ENCODE results near the gene TBC1D7. TPM values are rescaled to one million over a fixed set of nuclear protein-coding genes. Genes with fewer than 3 reads are reported as not detected.

TBC1D7 gene
- total RNA-seq, 1 experiment from 2014 or later: 13.7 TPM

- RAD21 ChIA-PET (ENCODE audit: low non-redundant PET in 1 of 2, low total read pairs in 2 of 2, uncharacterized antibody in 2 of 2, unreplicated experiment in 2 of 2): no interaction called here
- no TSS peak for BruUV-seq (replicated peaks)
These were observed 43.7 kb upstream of the TBC1D7 start for GRCh38 chr6:13372076-13372475.

GRCh38 chr6:13371421-13372072 lies 43.2 kb upstream of the TBC1D7 start:
- no peaks in the 10 kb centered on the region for H3K9me3 ChIP-seq (ENCODE audit: control insufficient read depth in 1 of 2, insufficient read depth in 1 of 2, low read depth in 1 of 2, low read length in 2 of 2)
- no peaks in the 10 kb centered on the region for H3K36me3 ChIP-seq (ENCODE audit: control insufficient read depth in 1 of 2, insufficient read depth in 2 of 2, low read length in 2 of 2)
- no peaks in the 10 kb centered on the region for H3K27me3 ChIP-seq (ENCODE audit: insufficient read depth, low read length)
- no peaks in the 10 kb centered on the region for H3K9me2 ChIP-seq (ENCODE audit: insufficient read depth)
- no peaks in the 10 kb centered on the region; a peak in 1 of 4 replicates for H3K4me1 ChIP-seq (ENCODE audit: control insufficient read depth in 1 of 2, insufficient read depth in 2 of 2, low read length in 2 of 2)
- ChIA-PET CTCF (no interaction called here), POLR2A (no interaction called here), RAD21 (ENCODE audit: low non-redundant PET in 1 of 2, low total read pairs in 2 of 2, uncharacterized antibody in 2 of 2, unreplicated experiment in 2 of 2) (no interaction called here)
- H3K9ac ChIP-seq (ENCODE audit: low read length): no peak overlapping the region
- ATAC-seq (no peak), DNase-seq (ENCODE audit: low read depth, low spot score) (no peak)
- no peaks in the 10 kb centered on the region for H3K79me2 ChIP-seq (ENCODE audit: insufficient read depth, low read length)
- no peak overlapping the region for H3K4me2 ChIP-seq (ENCODE audit: low read length)
- no TSS peak for BruUV-seq (replicated peaks)
- no peak overlapping the region for H3K27ac ChIP-seq (ENCODE audit: low read depth, low read length)
- intact Hi-C loops (cut with micrococcal nuclease): no loop called here
- no peak overlapping the region for H3K4me3 ChIP-seq (replicated peaks in 1 of 2; ENCODE audit: low read depth in 1 of 2, low read length in 2 of 2)
- H2AFZ ChIP-seq (ENCODE audit: low read depth, low read length, poor library complexity, severe bottlenecking): no peak overlapping the region
- H4K20me1 ChIP-seq (ENCODE audit: insufficient read depth): no peaks in the 10 kb centered on the region
- TF ChIP-seq YY1 (IDR thresholded peaks at IDR 0.05; ENCODE audit: extremely low read depth, insufficient replicate concordance, low read depth, low read length) (no peak), SIN3A (IDR thresholded peaks at IDR 0.05; ENCODE audit: low read depth) (no peak), SP1 (IDR thresholded peaks at IDR 0.05; ENCODE audit: low read depth) (no peak), JUND (IDR thresholded peaks at IDR 0.05) (no peak), RAD21 (IDR thresholded peaks at IDR 0.05; ENCODE audit: low read depth) (no peak), MAX (IDR thresholded peaks at IDR 0.05) (no peak), FOSL1 (IDR thresholded peaks at IDR 0.05; ENCODE audit: low read depth) (no peak), ZBTB33 (IDR thresholded peaks at IDR 0.05; ENCODE audit: extremely low read depth, insufficient replicate concordance, low read length) (no peak), POLR2A (IDR thresholded peaks at IDR 0.05; ENCODE audit: borderline replicate concordance, extremely low read depth, insufficient read depth, insufficient read length) (no peak), REST (IDR thresholded peaks at IDR 0.05; ENCODE audit: low read depth) (no peak), ELF1 (IDR thresholded peaks at IDR 0.05; ENCODE audit: borderline replicate concordance, low read depth) (no peak), ZFX (IDR thresholded peaks at IDR 0.05) (no peak), ZNF274 (IDR thresholded peaks at IDR 0.05; ENCODE audit: low read depth, low read length) (no peak)

More at GRCh38 chr6:13372076-13372475, 43.7 kb upstream of the TBC1D7 start:
- no peak for DNase-seq (ENCODE audit: low read depth, low spot score)
- Histone ChIP-seq H3K9me2 (ENCODE audit: insufficient read depth) (no peaks in the 10 kb centered on the region), H3K4me2 (ENCODE audit: low read length) (no peak overlapping the region), H3K9ac (ENCODE audit: low read length) (no peak overlapping the region), H3K27me3 (ENCODE audit: insufficient read depth, low read length) (no peaks in the 10 kb centered on the region), H3K27ac (ENCODE audit: low read depth, low read length) (no peak overlapping the region), H3K4me3 (replicated peaks in 1 of 2; ENCODE audit: low read depth in 1 of 2, low read length in 2 of 2) (no peak overlapping the region), H3K36me3 (ENCODE audit: control insufficient read depth in 1 of 2, insufficient read depth in 2 of 2, low read length in 2 of 2) (no peaks in the 10 kb centered on the region), H3K4me1 (ENCODE audit: control insufficient read depth in 1 of 2, insufficient read depth in 2 of 2, low read length in 2 of 2) (no peaks in the 10 kb centered on the region; a peak in 1 of 4 replicates), H3K79me2 (ENCODE audit: insufficient read depth, low read length) (no peaks in the 10 kb centered on the region), H4K20me1 (ENCODE audit: insufficient read depth) (no peaks in the 10 kb centered on the region), H2AFZ (ENCODE audit: low read depth, low read length, poor library complexity, severe bottlenecking) (no peak overlapping the region), H3K9me3 (ENCODE audit: control insufficient read depth in 1 of 2, insufficient read depth in 1 of 2, low read depth in 1 of 2, low read length in 2 of 2) (no peaks in the 10 kb centered on the region)
- POLR2A ChIA-PET: no interaction called here
- TF ChIP-seq CBX3 (IDR thresholded peaks at IDR 0.05; ENCODE audit: low read depth) (no peak), EZH2 (IDR thresholded peaks at IDR 0.05) (no peak), EGR1 (IDR thresholded peaks at IDR 0.05; ENCODE audit: low read depth) (no peak), ATF3 (IDR thresholded peaks at IDR 0.05) (no peak), FOSL1 (IDR thresholded peaks at IDR 0.05; ENCODE audit: low read depth) (no peak), ZFX (IDR thresholded peaks at IDR 0.05) (no peak)
- CTCF ChIA-PET: no interaction called here
- intact Hi-C loops (cut with micrococcal nuclease): no loop called here
- no peak for ATAC-seq

Data from HCT116 (cell line).